GM12872 (cell line): Measurements from ENCODE around the gene RSRP1.

Experiments used
- TF ChIP-seq, protein P1 (sequence below): IDR thresholded peaks from 3 replicates; pipeline ENCODE4 v1.5.1; 2011; ENCODE audit warnings: low read depth, mild to moderate bottlenecking, low read length, moderate library complexity; ENCODE audit not compliant: insufficient read depth

Gene RSRP1

DNA sequence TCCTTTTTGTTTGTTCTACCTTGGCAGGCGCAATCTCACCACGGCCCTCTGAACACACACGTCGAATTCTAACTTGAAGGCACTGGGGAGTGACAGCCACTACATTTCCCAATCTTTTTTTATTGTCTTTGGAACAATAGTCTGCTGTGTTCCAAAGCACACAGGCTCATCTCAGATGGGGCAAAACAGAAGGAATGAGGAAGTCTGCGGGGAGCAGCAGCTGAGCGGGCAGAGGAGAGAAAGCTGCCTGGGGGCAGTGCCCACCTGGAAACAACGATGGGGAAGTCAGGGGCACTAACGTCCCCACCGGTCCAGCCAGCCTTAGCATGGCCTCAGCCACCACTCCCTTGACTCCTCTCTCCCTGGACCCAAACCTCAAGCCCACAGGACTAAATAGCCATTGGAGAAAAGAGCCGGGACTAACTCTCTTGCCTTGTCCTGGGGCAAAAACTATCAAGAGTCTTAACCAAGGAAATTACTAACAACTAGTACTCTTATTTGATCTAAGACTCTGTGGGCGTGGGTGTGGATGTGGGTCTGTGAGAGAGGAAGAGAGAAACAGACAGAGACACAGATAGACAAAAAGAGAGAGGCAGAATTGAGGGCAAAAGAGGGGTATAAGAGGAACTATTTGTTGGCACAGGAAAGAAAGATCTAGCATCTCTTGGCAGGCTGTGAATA, 49.1 kb downstream of the RSRP1 start:
- TF ChIP-seq, protein P1, sequence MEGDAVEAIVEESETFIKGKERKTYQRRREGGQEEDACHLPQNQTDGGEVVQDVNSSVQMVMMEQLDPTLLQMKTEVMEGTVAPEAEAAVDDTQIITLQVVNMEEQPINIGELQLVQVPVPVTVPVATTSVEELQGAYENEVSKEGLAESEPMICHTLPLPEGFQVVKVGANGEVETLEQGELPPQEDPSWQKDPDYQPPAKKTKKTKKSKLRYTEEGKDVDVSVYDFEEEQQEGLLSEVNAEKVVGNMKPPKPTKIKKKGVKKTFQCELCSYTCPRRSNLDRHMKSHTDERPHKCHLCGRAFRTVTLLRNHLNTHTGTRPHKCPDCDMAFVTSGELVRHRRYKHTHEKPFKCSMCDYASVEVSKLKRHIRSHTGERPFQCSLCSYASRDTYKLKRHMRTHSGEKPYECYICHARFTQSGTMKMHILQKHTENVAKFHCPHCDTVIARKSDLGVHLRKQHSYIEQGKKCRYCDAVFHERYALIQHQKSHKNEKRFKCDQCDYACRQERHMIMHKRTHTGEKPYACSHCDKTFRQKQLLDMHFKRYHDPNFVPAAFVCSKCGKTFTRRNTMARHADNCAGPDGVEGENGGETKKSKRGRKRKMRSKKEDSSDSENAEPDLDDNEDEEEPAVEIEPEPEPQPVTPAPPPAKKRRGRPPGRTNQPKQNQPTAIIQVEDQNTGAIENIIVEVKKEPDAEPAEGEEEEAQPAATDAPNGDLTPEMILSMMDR: no peak

- TF ChIP-seq, protein P1: no peak
Measured at GRCh38 chr1:25197235-25197975, 49.8 kb downstream of the RSRP1 start.

DNA sequence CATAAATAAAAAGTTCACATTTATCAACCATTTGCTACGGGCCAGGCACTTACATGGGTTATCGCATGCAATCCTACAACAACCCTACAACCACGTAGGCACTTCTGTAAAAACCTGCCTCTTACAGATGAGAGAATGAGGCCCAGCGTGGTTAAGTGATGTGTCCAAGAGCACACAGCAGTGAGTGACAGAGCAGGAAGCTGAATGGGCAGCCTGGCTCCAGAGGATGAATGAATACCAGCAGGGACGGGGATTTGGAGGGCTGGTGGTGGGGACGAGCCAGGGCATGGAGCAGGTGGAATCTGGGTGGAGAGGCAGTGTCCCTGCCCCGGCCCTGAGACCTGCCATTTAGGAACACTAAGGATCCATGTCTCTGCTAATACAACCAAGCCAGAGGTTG, 50.4 kb downstream of the RSRP1 start:
- TF ChIP-seq, protein P1: no peak

DNA sequence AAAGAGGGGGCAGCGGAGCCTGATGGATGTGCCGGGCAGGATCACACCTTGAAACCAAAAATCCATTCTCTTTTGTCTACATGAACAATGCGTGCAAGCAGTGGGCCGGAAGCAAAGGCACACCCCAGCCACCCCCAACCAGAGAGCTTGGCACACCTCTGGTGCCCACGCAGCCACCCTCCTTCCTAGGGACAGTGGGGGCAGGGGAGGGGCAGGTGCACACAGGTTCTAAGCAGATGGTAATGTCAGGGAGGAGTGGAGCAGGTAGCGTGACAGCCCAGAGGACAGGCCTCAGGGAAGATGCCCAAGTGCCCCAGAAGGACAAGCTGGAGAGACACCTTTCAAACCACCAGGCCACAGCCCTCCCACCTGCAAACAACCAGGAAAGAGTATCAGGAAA, 51.4 kb downstream of the RSRP1 start:
- TF ChIP-seq, protein P1: no peak

DNA sequence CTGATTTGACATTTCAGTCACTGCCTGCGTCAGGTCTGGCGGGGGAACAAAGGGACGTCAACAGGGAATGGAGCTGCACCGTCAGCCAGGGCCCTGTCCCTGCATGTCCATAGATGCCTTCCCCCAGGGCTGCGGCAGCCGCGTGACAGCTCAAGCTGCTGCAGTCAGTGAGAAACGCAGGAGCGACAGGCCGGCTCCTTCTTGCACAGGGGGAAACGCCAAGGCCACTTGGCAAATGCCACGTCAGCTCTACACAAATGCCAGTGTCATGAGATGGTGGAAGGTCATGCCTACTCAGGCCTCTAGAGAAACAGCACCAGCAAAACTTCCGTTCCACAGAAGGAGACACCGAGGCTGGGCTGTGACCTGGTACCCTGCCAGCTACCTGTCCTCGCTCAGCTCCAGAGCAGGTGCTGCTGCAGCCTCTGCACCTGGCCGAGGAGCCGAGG, 52.7 kb downstream of the RSRP1 start:
- TF ChIP-seq, protein P1: no peak

- TF ChIP-seq, protein P1: no peak
Measured at GRCh38 chr1:25194054-25194453, 53.2 kb downstream of the RSRP1 start.

- TF ChIP-seq, protein P1: no peak
Measured at GRCh38 chr1:25193229-25193628, 54.0 kb downstream of the RSRP1 start.
